Measurements from ENCODE around the gene CCDC141.
"Not testable (repeated sequence)": the region's sequence is repeated elsewhere in the genome, so short reads cannot be mapped to it uniquely, and the experiment has no call there.

Gene CCDC141

DNA sequence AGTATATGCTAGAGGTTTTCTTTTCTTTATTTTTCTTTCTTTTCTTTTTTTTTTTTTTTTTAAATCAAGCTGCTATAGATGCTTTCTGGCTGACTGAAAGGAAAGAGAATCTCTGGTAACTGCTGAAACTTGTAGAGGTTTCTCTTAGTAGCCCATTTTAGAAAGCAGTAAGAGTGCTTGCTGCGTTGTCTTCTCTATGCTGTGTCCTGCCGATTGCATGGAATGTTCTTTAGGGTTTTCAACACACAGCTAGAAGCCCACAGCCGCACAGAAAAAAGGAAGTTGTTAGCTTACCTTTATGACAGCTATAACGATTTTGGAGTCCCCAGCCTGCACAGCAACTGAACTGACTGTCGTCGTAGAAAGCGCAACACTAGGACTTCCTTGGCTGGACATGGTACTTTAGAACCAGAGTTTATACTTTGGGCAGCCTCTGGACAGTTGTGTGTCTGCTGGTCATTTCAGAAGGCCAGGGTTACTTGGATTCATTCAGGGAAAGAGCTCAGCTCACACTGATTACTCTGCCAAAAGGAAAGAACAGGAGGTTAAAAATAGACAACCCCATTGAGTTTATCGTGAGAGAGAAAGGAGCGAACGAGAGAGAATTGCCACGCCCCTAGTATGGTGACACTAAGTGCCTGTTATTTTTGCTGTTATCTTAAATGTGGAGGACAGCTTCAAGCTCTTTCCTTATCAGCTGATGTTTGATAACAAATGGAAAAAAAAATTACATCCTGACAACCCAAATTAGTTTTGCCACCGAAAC is at the start of gene CCDC141:
CCDC141 (minus strand) TSS at position 592 of the 766 bp plus-strand sequence; CDS start at position 396, 196 bp downstream.
- DNase-seq = no peak

DNA sequence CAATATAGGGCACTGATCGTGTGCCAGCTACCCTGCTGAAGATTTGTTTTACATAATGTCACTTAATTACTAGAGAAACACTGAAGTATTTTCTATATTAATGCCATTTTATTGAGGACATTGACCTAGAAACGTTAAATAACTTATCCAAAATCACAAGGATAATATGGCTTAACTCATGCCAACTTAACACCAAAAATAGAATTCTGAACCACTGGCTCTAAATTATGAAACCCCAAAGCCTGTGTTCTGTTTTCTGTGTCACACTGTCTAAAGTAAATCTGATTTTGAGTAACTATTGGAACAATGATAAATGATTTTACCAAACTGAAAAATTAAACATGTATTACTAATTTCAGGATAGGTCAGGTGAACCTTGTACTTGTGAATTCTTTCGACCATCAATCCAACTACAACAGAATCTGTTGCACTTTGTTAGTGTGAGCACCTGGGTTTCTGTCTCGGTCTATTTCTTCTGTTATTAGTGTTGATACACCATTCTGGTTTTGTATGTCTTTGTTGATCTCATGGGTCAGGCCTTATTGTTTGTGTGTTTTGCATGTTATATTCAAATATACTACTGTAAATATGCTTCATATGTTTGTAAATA is 48.2 kb upstream of the CCDC141 start:
- no peak for DNase-seq

GRCh38 chr2:179097131-179097530 is 47.2 kb upstream of the CCDC141 start:
- no peak for DNase-seq

- no peak for DNase-seq
Observed at GRCh38 chr2:179096090-179096489, 46.2 kb upstream of the CCDC141 start.

GRCh38 chr2:179092912-179093311 is 43.0 kb upstream of the CCDC141 start:
- DNase-seq = not testable (repeated sequence)

GRCh38 chr2:179082697-179083096 is 32.8 kb upstream of the CCDC141 start:
- DNase-seq = no peak

- DNase-seq = no peak
Observed at GRCh38 chr2:179081954-179082353, 32.0 kb upstream of the CCDC141 start.

GRCh38 chr2:179072527-179072926 is 22.6 kb upstream of the CCDC141 start:
- no peak for DNase-seq

GRCh38 chr2:179071810-179072355 is 21.9 kb upstream of the CCDC141 start:
- DNase-seq = no peak

- no peak for DNase-seq
Observed at GRCh38 chr2:179070895-179071294, 21.0 kb upstream of the CCDC141 start.

DNA sequence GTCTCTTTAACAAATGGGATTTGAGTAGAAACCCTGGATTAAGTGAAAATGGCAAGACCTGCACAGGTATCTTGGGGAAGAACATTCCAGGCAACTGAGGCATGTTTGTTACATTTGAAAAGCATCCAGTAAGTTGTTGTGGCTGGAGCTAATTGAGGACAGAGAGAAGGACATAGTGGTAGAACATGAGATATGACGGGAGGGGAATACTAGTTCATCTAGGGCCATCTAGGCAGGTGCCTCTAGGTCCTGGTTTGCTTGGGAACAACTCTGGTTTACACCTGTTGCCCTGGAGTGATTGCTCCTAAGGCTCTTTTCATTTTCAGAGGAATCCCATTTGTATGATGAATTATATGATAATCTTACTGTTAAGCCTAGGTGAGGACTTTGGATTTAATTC is 19.7 kb upstream of the CCDC141 start:
- DNase-seq = no peak

DNA sequence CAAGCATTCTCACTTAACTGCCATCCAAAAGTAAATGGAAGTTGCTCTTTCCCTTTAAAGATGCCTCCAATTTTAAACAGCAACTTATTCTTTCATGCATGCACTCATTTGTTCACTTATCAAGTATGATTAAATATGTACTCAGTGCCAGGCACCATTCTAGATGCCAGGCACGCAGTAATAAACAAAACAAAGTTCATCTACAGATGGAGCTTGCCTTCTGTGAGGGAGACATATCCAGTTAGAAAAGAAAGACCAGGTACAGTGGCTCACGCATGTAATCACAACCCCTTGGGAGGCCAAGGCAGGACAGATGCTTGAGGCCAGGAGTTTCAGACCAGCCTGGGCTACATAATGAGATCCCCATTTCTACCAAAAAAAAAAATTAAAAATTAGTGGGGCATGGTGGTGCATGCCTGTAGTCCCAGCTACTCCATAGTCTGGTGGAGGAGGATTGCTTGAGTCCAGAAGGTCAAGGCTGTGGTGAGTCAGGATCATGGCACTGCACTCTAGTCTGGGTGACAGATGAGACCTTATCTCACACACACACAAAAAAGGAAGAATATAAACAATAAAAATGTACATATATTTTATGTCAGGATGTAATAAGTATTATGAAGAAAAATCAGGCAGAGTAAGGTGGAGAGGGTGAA is 19.2 kb upstream of the CCDC141 start:
- DNase-seq = no peak

DNA sequence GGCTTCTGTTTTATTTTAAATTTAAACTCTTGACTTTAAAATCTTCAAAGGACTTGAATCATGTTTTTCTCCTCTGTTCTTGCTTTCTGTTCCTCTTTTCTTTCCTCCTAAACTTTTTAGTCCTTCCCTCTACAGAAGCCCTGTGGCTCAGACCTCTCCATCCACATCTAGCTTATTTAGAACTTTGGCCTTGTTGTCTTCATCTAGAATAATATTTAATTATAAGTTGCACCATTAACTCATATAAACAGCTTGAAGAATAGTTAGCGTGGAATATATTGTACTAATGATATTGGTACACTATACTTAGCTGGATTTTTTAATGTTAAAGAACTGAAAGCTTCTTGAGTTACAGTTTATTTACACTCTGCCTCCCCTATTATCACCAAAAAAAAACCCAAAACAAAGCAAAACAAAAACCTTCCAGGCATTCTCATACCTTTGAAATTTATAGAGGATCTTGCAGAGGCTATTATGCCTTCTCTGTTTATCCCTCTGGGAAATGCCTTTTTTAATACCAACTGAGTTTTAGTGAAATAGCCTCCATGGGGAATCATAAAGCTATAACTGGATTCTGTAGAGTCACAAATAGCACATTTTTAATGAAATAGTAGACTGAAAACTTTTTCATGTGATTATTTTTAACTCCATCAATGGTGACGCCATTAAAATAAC is 9.2 kb upstream of the CCDC141 start:
- no peak for DNase-seq

DNA sequence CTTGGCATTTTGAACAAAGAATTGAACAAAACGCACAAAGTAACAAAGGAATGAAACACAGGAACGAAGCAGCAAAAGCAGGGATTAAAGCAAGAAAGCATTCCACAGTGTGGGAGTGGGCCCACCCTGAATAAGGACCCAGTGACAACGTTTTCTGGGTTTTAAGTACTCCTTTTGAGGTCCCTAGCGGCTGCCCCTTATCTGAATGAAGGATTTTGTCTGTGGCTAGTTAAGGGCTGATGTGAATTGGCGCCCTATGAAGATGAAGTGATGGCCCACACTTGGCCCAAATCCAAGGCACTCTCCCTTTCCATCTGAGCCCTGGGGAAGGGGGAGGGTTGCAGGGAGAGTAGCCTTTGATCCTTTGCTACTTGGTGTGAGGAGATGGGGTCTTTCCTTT is 7.8 kb upstream of the CCDC141 start:
- no peak for DNase-seq

- not testable (repeated sequence) for DNase-seq
Observed at GRCh38 chr2:179053568-179053967, 3.6 kb upstream of the CCDC141 start.

DNA sequence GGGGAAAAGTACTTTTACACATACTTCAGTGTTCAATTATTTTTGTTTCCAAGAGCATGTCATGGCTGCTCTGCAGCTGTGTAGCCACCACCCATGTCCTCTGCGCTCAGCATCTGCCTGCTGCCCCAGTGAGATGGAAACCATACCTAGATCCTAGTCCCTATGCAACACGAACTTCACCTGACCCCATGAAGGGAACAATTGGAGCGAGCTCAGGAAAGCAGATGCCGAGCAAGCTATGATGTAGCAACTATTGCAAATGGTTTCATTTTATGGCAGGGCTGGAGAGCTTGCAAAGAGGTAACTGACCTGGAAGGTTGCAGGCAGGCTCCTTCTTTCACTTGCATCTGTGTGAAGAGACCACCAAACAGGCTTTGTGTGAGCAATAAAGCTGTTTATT is 1.3 kb upstream of the CCDC141 start:
- DNase-seq = peak; percentile 43

GRCh38 chr2:179050755-179051154 is 818 bp upstream of the CCDC141 start:
- DNase-seq = no peak

GRCh38 chr2:179049203-179049545 is 763 bp downstream of the CCDC141 start:
- no peak for DNase-seq

DNA sequence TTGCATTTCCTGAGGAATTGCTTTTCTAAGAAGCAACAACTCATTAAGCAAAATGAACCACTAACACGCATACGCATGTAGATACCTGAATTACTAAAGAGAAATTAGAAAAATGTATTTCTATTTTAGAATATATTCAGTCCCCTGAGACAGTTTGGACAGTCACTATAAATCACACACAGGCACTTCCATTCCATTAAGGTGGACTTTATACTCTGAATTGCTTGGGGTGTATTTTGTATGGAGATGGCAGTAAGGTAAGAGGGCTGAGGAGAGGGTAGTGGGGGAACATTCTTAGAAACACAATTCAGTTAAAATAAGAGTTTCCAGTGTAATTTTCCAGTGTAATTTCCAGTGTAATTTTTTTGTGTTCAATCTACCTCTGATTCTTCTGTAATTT is 1.8 kb downstream of the CCDC141 start:
- no peak for DNase-seq

DNA sequence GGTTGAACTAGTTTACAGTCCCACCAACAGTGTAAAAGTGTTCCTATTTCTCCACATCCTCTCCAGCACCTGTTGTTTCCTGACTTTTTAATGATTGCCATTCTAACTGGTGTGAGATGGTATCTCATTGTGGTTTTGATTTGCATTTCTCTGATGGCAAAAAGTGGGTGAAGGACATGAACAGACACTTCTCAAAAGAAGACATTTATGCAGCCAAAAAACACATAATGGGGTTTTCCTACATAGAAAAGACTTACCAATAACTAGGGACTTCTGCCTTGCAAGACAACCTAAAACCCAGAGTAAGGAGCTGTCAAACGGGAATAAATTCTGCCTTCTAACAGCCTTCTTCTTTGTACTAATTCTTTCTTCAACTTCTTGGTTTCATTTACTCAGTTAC is 4.3 kb downstream of the CCDC141 start:
- DNase-seq = not testable (repeated sequence)

DNA sequence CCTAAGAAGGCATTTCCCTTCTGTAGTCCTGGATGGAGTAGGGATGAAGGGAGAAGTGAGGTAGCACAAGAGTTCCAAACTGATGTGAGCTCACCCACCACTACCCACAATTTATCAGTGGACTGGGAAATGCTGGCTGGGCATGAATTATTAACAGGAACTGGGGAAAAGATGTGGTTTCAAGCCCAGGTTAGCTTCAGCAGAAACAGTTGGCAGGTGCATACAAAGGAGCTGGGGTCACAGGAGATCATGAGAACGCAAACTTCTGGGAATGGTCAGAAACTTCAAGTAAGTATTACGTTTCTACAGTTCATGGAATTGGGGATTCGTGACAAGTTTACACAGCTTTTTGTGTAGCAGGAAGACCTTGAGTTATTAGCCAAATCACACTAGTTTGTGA is 5.4 kb downstream of the CCDC141 start:
- no peak for DNase-seq

DNA sequence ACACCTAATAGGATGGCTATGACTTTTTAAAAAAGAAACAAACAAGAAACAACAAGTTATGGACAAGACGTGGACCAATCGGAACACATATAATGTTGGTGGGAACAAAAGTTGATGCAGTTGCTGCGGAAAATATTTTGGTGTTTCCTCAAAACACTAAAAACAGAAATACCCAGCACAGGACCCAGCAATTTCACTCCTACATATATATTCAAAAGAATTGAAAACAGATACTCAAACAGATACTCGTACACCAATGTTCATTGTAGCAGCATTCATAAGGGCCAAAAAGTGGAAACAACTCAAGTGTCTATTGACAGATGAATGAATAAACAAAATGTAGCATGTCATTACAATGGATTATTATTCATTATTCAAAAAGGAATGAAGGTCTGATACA is 12.1 kb downstream of the CCDC141 start:
- DNase-seq = no peak

DNA sequence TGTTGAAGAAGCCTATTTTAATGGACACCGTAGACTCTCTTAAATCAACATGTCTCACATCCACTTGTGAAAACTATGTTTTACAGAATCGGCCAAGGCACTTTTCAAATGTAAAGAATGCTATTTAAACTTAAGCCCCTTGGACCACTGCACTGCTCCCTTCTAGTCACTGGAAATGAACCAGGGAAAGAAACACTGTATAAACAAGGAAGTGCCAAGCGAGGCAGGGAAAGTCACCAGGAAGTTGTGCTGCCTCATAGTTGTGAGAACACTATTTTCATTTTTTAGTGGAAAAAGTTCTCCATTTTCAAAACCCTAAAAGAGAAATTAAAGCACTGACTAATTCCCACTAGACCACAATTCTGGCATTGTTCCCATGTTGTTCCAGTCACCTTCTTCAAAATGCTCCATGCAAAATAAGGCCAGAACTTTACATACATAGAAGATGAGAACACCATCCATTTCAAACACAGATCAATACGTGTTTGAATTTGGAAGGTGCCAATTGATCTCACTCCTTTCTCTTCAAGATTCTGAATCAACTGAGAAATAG is 13.5 kb downstream of the CCDC141 start:
- no peak for DNase-seq

Measured in left hindlimb (tissue), 1 donor.